Measurements from ENCODE around the gene PSAP.

DNA sequence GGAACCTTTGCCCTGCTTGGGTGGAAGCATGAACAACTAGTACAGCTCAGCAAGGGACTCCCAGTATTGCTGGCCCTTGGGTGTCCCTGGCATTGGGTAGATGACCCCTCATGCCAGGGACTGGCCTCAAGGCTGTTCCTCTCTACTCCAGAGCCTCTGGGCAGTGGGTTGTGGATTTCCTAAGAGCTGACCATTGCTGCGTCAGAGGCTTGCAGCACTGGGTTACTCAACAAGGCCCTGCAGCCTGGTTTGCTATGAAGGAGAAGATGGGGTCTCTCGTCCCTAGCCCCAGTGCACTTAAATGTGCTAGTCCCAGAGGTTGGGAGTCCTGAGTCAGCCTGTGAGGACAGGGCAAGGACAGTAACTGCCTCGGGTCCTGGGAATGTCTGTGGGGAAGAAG, 80.3 kb downstream of the PSAP start:
- TF ChIP-seq, protein P1, sequence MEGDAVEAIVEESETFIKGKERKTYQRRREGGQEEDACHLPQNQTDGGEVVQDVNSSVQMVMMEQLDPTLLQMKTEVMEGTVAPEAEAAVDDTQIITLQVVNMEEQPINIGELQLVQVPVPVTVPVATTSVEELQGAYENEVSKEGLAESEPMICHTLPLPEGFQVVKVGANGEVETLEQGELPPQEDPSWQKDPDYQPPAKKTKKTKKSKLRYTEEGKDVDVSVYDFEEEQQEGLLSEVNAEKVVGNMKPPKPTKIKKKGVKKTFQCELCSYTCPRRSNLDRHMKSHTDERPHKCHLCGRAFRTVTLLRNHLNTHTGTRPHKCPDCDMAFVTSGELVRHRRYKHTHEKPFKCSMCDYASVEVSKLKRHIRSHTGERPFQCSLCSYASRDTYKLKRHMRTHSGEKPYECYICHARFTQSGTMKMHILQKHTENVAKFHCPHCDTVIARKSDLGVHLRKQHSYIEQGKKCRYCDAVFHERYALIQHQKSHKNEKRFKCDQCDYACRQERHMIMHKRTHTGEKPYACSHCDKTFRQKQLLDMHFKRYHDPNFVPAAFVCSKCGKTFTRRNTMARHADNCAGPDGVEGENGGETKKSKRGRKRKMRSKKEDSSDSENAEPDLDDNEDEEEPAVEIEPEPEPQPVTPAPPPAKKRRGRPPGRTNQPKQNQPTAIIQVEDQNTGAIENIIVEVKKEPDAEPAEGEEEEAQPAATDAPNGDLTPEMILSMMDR (IDR thresholded peaks at IDR 0.05) = no peak
- TF ChIP-seq EZH2 (IDR thresholded peaks at IDR 0.05) = no peak
